Measurements from ENCODE around the gene MYDGF. TPM values are rescaled to one million over a fixed set of nuclear protein-coding genes. Genes with fewer than 3 reads are reported as not detected.

Gene MYDGF
- total and polyA plus RNA-seq, 9 of the 15 experiments (the other 6 are each of a cell fraction or from before 2014, with no cell fraction given), result 4.2 to 141 (median 82.1) TPM

DNA sequence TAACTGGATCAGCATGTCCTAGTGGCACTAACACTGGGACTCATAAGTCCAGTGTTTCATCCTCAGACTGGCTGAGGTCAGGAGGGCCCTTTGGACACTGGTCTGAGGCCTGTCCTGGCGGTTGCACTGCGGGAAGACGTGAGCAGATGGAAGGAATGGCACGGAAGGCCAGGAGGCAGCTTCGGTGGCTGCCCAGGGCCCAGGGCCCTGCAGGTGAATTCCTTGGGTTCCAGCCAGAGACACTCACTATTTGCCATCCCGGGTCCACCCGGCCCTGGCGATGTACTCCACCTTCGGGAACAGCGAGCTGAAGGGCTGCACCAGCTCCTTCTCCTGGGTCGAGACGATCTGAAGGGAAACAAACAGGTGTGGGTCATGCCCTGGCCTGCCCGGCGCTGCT is 27.2 kb upstream of the MYDGF start (continued):
- no peak for TF ChIP-seq MEF2A (IDR thresholded peaks at IDR 0.05; ENCODE audit: control insufficient read depth, low read depth, low read length)

DNA sequence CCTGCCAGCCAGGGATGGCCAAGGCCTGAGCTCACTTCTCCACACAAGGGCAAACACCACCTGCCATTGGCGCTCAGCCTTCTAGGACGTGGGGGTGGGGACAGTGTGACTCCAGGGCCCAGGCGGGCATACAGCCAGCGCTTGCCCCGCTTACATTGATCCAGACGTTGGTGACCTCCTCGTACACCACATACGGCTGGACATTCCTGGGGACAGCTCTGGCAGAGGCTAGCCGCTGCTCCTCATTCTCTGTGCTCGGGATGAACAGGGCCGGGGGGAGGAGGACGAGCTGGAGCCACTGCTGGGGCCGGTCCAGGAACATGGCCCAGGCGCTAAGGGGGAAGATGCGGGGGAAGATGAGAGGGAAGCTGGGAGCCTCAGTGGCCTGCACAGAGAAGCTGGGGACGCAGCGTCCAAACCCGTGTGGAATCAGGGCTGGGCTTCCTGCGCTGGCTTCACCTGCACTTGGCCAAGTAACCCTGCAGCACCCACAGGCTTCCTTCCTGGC is 25.1 kb upstream of the MYDGF start:
- in situ Hi-C loops (cut with MboI), result no loop called here
- H3K4me2 ChIP-seq (ENCODE audit: insufficient read depth, low read length), result no peak overlapping the region
- H3K36me3 ChIP-seq (ENCODE audit: control insufficient read depth, insufficient read depth, low read length), result peaks cover 87% of the 10 kb centered on the region; the same call in 2 of the 3 replicates
- no peak overlapping the region for H2AFZ ChIP-seq (ENCODE audit: low read depth, low read length)
- H3K27me3 ChIP-seq (ENCODE audit: control insufficient read depth in 2 of 2, insufficient read depth in 2 of 2, low read length in 2 of 2), result no peaks in the 10 kb centered on the region
- peaks cover 0 to 19% of the 10 kb centered on the region in 2 experiments; a peak in 2 of 5 replicates for H3K4me1 ChIP-seq (replicated peaks in 1 of 2; ENCODE audit: control insufficient read depth in 2 of 2, insufficient read depth in 2 of 2, low read length in 2 of 2)
- H3K9me3 ChIP-seq (replicated peaks; ENCODE audit: control insufficient read depth, insufficient read depth, low read depth, low read length), result no peaks in the 10 kb centered on the region
- ChIA-PET CTCF (ENCODE audit: low intra/inter-chr PET ratio) (no interaction called here), POLR2A (no interaction called here)
- H3K27ac ChIP-seq (ENCODE audit: extremely low read depth, low read depth, low read length), result no peak overlapping the region
- intact Hi-C loops (cut with micrococcal nuclease), result no loop called here
- peak overlapping the region in 1 of 2 experiments; percentile 22; a peak in 1 of 4 replicates for H3K9ac ChIP-seq (ENCODE audit: insufficient read depth in 1 of 2, low read depth in 2 of 2, low read length in 2 of 2)
- no peaks in the 10 kb centered on the region for H4K20me1 ChIP-seq (replicated peaks; ENCODE audit: control insufficient read depth, insufficient read depth, low read length)
- ATAC-seq (no peak), DNase-seq (ENCODE audit: extremely low read depth in 1 of 4, low spot score in 3 of 4) (no peak), FAIRE-seq (no peak)
- BruUV-seq (replicated peaks), result no TSS peak
- H3K79me2 ChIP-seq (ENCODE audit: control insufficient read depth, insufficient read depth, low read length), result no peaks in the 10 kb centered on the region
- TF ChIP-seq RFX5 (IDR thresholded peaks at IDR 0.05; ENCODE audit: low read depth, low read length) (no peak), FOXP4 (CRISPR knock-in tag; IDR thresholded peaks at IDR 0.05; ENCODE audit: borderline replicate concordance) (no peak), POLR2G (IDR thresholded peaks at IDR 0.05; ENCODE audit: low read depth, low read length) (peak; percentile 29; the same call in 1 of the 2 replicates), CEBPG (CRISPR knock-in tag; IDR thresholded peaks at IDR 0.05) (no peak), CEBPG (tag; conservative IDR thresholded peaks at IDR 0.05 in 1 of 2, IDR thresholded peaks at IDR 0.05 in 1 of 2) (no peak), CEBPB (tag; IDR thresholded peaks at IDR 0.05) (no peak), E2F3 (CRISPR knock-in tag; IDR thresholded peaks at IDR 0.05) (no peak)
- no peak overlapping the region for H3K4me3 ChIP-seq
- WGBS (ENCODE audit: insufficient coverage, low coverage, missing lambda C conversion rate), result 93% methylated on average over 16 of the region's 19 CpGs
- H3K9me1 ChIP-seq (ENCODE audit: control insufficient read depth, insufficient read depth, low read length), result no peaks in the 10 kb centered on the region

All from K562 (cell line).